ENCODE results near the gene KIF4A. TPM values are rescaled to one million over a fixed set of nuclear protein-coding genes. Genes with fewer than 3 reads are reported as not detected.
"Not testable (repeated sequence)": the region's sequence is repeated elsewhere in the genome, so short reads cannot be mapped to it uniquely, and the experiment has no call there.

KIF4A gene
- total RNA-seq, 3 donors from 2014 or later (not counting 1 experiment from before 2014, with no cell fraction given) = 0.53 to 1.3 (median 0.79) TPM

DNA sequence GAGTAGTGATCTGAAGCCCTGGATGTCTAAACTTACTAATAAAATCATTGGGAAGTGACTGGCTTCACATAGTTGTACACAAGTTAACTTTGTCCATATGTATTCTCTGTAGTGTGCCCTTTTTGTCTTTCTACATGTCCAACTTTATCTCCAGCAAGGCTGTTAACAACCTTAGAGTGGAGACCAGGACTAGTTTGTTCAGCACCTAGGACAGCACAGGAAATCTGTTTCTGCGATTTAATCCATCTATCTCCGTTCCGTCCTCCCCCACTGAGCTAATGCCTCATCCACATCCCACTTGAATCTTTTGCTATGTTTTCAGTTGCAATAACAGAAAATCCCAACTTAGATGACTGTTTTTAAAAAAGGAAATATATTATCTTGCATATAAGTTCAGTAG is 25.1 kb upstream of the KIF4A start:
- Mint-ChIP-seq H3K27me3 (ENCODE audit: low read depth in 2 of 2) (peaks cover 0 to 9% of the 10 kb centered on the region in 2 donors), H3K36me3 (no peaks in the 10 kb centered on the region), H3K4me1 (no peaks in the 10 kb centered on the region), H3K9me3 (no peaks in the 10 kb centered on the region), H3K4me3 (no peak overlapping the region), H3K27ac (no peak overlapping the region)
- no peak overlapping the region for H3K4me3 ChIP-seq (ENCODE audit: low read length)
- TF ChIP-seq, protein P1, sequence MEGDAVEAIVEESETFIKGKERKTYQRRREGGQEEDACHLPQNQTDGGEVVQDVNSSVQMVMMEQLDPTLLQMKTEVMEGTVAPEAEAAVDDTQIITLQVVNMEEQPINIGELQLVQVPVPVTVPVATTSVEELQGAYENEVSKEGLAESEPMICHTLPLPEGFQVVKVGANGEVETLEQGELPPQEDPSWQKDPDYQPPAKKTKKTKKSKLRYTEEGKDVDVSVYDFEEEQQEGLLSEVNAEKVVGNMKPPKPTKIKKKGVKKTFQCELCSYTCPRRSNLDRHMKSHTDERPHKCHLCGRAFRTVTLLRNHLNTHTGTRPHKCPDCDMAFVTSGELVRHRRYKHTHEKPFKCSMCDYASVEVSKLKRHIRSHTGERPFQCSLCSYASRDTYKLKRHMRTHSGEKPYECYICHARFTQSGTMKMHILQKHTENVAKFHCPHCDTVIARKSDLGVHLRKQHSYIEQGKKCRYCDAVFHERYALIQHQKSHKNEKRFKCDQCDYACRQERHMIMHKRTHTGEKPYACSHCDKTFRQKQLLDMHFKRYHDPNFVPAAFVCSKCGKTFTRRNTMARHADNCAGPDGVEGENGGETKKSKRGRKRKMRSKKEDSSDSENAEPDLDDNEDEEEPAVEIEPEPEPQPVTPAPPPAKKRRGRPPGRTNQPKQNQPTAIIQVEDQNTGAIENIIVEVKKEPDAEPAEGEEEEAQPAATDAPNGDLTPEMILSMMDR (IDR thresholded peaks at IDR 0.05) = no peak
- no peaks in the 10 kb centered on the region for H3K4me1 ChIP-seq (ENCODE audit: control insufficient read depth, insufficient read depth, low read length)
- H3K9me3 ChIP-seq (ENCODE audit: control insufficient read depth, insufficient read depth, low read length) = no peaks in the 10 kb centered on the region
- DNase-seq (no peak), ATAC-seq (no peak)
- H3K27ac ChIP-seq (ENCODE audit: low read length) = no peak overlapping the region
- intact Hi-C loops (cut with micrococcal nuclease) = no loop called here
- H3K36me3 ChIP-seq (ENCODE audit: control insufficient read depth, insufficient read depth, low read length) = no peaks in the 10 kb centered on the region
- WGBS (ENCODE audit: insufficient coverage) = 95% methylated on average over 3 of the region's 3 CpGs
- no peaks in the 10 kb centered on the region for H3K27me3 ChIP-seq (ENCODE audit: control insufficient read depth, insufficient read depth, low read length)

DNA sequence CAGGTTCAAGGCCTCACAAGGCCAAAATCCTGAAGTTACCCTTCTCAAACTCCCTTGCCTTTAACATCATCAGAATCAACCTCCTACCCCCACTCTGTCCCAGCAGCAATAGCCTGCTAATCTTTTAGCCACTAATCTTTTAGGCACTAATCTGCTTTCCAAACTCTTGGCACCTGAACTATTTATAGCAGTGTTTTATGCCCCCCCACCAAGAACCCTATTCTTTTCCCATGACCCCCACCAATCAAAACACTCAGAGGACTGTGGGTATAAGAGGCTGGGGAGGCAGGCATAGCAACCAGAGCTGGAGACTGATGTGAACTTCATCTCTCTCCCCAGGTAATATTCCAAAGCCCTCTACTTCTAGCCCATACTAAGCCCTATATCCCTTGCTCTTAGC is 21.9 kb upstream of the KIF4A start, which contains the start of gene ARR3:
ARR3 (plus strand) TSS at position 301 of the 400 bp plus-strand sequence. CDS start 1,052 bp downstream, outside the sequence.
- H3K27me3 ChIP-seq (ENCODE audit: control insufficient read depth, insufficient read depth, low read length) = no peaks in the 10 kb centered on the region
- Mint-ChIP-seq H3K4me1 (no peaks in the 10 kb centered on the region), H3K4me3 (no peak within 1 kb of the TSS), H3K27me3 (ENCODE audit: low read depth in 2 of 2) (peaks cover 0 to 9% of the 10 kb centered on the region in 2 donors), H3K9me3 (no peaks in the 10 kb centered on the region), H3K36me3 (no peaks in the 10 kb centered on the region), H3K27ac (no peak within 1 kb of the TSS)
- DNase-seq (no peak), ATAC-seq (no peak)
- H3K4me1 ChIP-seq (ENCODE audit: control insufficient read depth, insufficient read depth, low read length) = no peaks in the 10 kb centered on the region
- TF ChIP-seq, protein P1 (IDR thresholded peaks at IDR 0.05) = no peak
- H3K4me3 ChIP-seq (ENCODE audit: low read length) = no peak within 1 kb of the TSS
- intact Hi-C loops (cut with micrococcal nuclease) = no loop called here
- no peaks in the 10 kb centered on the region for H3K36me3 ChIP-seq (ENCODE audit: control insufficient read depth, insufficient read depth, low read length)
- no peak within 1 kb of the TSS for H3K27ac ChIP-seq (ENCODE audit: low read length)
- H3K9me3 ChIP-seq (ENCODE audit: control insufficient read depth, insufficient read depth, low read length) = no peaks in the 10 kb centered on the region

DNA sequence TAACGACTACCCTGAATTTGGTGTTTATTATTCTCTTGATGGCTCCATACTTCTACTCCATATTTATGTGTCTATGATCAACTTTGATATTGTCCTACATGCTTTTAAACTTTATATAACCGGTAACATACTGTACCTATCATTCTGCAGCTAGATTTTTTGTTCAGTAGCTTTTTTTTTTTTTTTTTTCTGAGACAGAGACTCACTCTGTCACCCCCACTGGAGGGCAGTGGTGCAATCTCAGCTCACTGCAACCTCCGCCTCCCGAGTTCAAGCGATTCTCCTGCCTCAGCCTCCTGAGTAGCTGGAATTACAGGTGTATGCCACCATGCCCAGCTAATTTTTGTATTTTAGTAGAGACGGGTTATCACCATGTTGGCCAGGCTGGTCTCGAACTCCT is 15.9 kb upstream of the KIF4A start:
- intact Hi-C loops (cut with micrococcal nuclease); H3K27ac Mint-ChIP-seq; H3K9me3 Mint-ChIP-seq; ATAC-seq; H3K36me3 Mint-ChIP-seq; H3K27me3 Mint-ChIP-seq (ENCODE audit: low read depth in 2 of 2); H3K36me3 ChIP-seq (ENCODE audit: control insufficient read depth, insufficient read depth, low read length); H3K27me3 ChIP-seq (ENCODE audit: control insufficient read depth, insufficient read depth, low read length); H3K4me1 ChIP-seq (ENCODE audit: control insufficient read depth, insufficient read depth, low read length); H3K4me3 Mint-ChIP-seq; H3K9me3 ChIP-seq (ENCODE audit: control insufficient read depth, insufficient read depth, low read length); H3K4me3 ChIP-seq (ENCODE audit: low read length); H3K4me1 Mint-ChIP-seq; DNase-seq; H3K27ac ChIP-seq (ENCODE audit: low read length): not testable (repeated sequence)
- 93% methylated on average over 7 of the region's 7 CpGs for WGBS (ENCODE audit: insufficient coverage)

DNA sequence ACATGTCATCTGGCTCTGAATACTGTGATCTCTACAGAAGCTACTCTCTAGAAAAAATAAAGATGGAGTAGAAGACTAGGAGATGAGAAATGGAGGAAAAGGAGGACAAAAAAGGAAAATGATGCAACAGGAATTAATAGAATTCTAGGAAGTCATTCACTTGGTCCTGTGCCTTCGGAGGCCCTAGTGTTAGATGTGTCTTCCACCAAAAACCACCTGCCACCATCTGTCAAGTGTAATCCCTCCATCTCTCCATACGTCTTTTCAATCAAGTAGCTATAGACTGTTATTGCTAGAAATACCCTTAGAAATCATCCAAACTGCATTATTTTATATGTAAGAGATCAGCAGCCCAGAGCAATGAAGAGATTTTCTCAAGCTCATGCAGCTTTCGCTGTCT is 10.8 kb upstream of the KIF4A start:
- no peak overlapping the region for H3K27ac ChIP-seq (ENCODE audit: low read length)
- intact Hi-C loops (cut with micrococcal nuclease) = no loop called here
- TF ChIP-seq, protein P1 (IDR thresholded peaks at IDR 0.05) = no peak
- no peak for DNase-seq
- no peaks in the 10 kb centered on the region for H3K36me3 ChIP-seq (ENCODE audit: control insufficient read depth, insufficient read depth, low read length)
- Mint-ChIP-seq H3K4me1 (no peaks in the 10 kb centered on the region), H3K36me3 (no peaks in the 10 kb centered on the region), H3K4me3 (no peak overlapping the region), H3K27me3 (ENCODE audit: low read depth in 2 of 2) (no peaks in the 10 kb centered on the region), H3K27ac (no peak overlapping the region), H3K9me3 (no peaks in the 10 kb centered on the region)
- no peak for ATAC-seq
- H3K9me3 ChIP-seq (ENCODE audit: control insufficient read depth, insufficient read depth, low read length) = no peaks in the 10 kb centered on the region
- H3K27me3 ChIP-seq (ENCODE audit: control insufficient read depth, insufficient read depth, low read length) = no peaks in the 10 kb centered on the region
- no CpG with 5 or more reads among the region's 3 CpGs for WGBS (ENCODE audit: insufficient coverage)
- no peak overlapping the region for H3K4me3 ChIP-seq (ENCODE audit: low read length)
- H3K4me1 ChIP-seq (ENCODE audit: control insufficient read depth, insufficient read depth, low read length) = no peaks in the 10 kb centered on the region

All from natural killer cell (primary cell).